GM18867 (cell line): ENCODE results near the gene ASIC5.

Experiments
- ATAC-seq: cut with Tn5 transposase; IDR thresholded peaks from one replicate; pipeline ENCODE4 v1.9.1; 2021; ENCODE audit warnings: mild to moderate bottlenecking, moderate library complexity; ENCODE audit not compliant: unreplicated experiment

Gene ASIC5

GRCh38 chr4:155881555-155881954 lies 15.5 kb upstream of the ASIC5 start:
- peak; percentile 60 for ATAC-seq

- ATAC-seq: no peak
Measured at GRCh38 chr4:155879767-155880166, 13.7 kb upstream of the ASIC5 start.

GRCh38 chr4:155878611-155879010 lies 12.5 kb upstream of the ASIC5 start:
- no peak for ATAC-seq

- no peak for ATAC-seq
Measured at GRCh38 chr4:155877971-155878370, 11.9 kb upstream of the ASIC5 start.

GRCh38 chr4:155875878-155876277 lies 9.8 kb upstream of the ASIC5 start:
- ATAC-seq: no peak

GRCh38 chr4:155855897-155856296 lies 10.2 kb downstream of the ASIC5 start:
- ATAC-seq: no peak

GRCh38 chr4:155854582-155855226 lies 11.4 kb downstream of the ASIC5 start:
- no peak for ATAC-seq

- ATAC-seq: no peak
Measured at GRCh38 chr4:155853189-155853588, 12.9 kb downstream of the ASIC5 start.

GRCh38 chr4:155849042-155849441 lies 17.0 kb downstream of the ASIC5 start:
- no peak for ATAC-seq

GRCh38 chr4:155846929-155847328 lies 19.1 kb downstream of the ASIC5 start:
- ATAC-seq: no peak

- no peak for ATAC-seq
Measured at GRCh38 chr4:155842080-155842479, 24.0 kb downstream of the ASIC5 start.

- no peak for ATAC-seq
Measured at GRCh38 chr4:155837203-155837796, 28.8 kb downstream of the ASIC5 start.

- ATAC-seq: no peak
Measured at GRCh38 chr4:155832664-155833063, 33.4 kb downstream of the ASIC5 start.

- ATAC-seq: no peak
Measured at GRCh38 chr4:155828628-155829027, 37.4 kb downstream of the ASIC5 start.

- no peak for ATAC-seq
Measured at GRCh38 chr4:155822572-155822971, 43.5 kb downstream of the ASIC5 start.

- no peak for ATAC-seq
Measured at GRCh38 chr4:155820887-155821518, 45.1 kb downstream of the ASIC5 start.

GRCh38 chr4:155819066-155819465 lies 47.0 kb downstream of the ASIC5 start:
- ATAC-seq: no peak

GRCh38 chr4:155818639-155819038 lies 47.4 kb downstream of the ASIC5 start:
- no peak for ATAC-seq

- ATAC-seq: no peak
Measured at GRCh38 chr4:155811083-155811482, 55.0 kb downstream of the ASIC5 start.

- ATAC-seq: peak; percentile 100
Measured at GRCh38 chr4:155809835-155810234, 56.2 kb downstream of the ASIC5 start.

GRCh38 chr4:155807021-155807420 lies 59.1 kb downstream of the ASIC5 start:
- ATAC-seq: no peak

GRCh38 chr4:155805016-155805415 lies 61.1 kb downstream of the ASIC5 start:
- ATAC-seq: no peak
